Hepatocyte (in vitro differentiated cells): ENCODE measurements around the gene DUSP16.

ENCODE experiments used
- CTCF ChIP-seq: fragments of 200-600 bp; sonication (generic); IDR thresholded peaks from 2 replicates; pipeline ENCODE4 v1.5.1; 2016; ENCODE audit warnings: antibody characterized with exemption, mild to moderate bottlenecking; ENCODE audit not compliant: poor library complexity
- EZH2 ChIP-seq: fragments of 200-600 bp; sonication (generic); IDR thresholded peaks from 2 replicates; pipeline ENCODE4 v1.6.1; 2016; ENCODE audit warnings: antibody characterized with exemption, mild to moderate bottlenecking, borderline replicate concordance
- EZH2phosphoT487 ChIP-seq: fragments of 200-600 bp; sonication (generic); IDR thresholded peaks from one replicate; pipeline ENCODE4 v1.6.1; 2018; ENCODE audit warnings: antibody characterized with exemption, mild to moderate bottlenecking, low read depth, moderate library complexity; ENCODE audit not compliant: unreplicated experiment, severe bottlenecking

GRCh38 chr12:12446786-12447185, 115.9 kb downstream of the DUSP16 start:
- no peak for TF ChIP-seq CTCF
- no peak for TF ChIP-seq EZH2
- TF ChIP-seq EZH2phosphoT487: no peak
